ENCODE results near the gene CPNE7.

DNA sequence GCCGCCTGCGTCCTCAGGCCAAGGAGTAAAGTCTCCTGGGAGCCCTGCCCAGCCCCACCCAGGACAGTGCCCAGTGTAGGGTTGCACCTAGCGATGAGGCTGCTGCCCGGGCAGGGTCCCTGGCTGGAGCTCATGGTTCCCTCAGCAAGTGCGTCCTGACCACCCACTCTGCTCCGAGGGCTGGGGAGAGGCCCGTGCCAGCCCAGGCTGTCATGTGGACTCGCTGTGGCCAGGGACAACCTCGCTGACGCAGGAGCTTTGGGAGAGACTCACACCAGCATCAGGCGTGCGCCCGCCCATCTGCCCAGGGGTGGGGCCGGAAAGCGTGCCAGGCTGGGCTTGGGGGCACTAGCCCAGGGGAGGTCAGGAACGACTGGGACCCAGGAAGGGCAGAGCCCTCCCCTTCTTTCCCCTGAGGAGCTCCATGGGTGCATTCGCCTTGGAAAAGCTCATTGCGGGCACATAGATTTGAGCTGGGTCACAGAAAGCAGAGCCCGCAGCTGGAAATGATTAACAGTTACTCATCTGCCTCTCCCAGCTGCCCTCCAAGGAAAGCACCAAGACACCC is 57.6 kb downstream of the CPNE7 start:
- TF ChIP-seq POLR2AphosphoS5 (IDR thresholded peaks at IDR 0.05; ENCODE audit: borderline replicate concordance, low read depth, low read length) (no peak), EZH2 (IDR thresholded peaks at IDR 0.05) (no peak), FOXP2 (optimal IDR thresholded peaks at IDR 0.05; ENCODE audit: control extremely low read depth, extremely low read length, insufficient read depth) (no peak)
